GM19467 (cell line): ENCODE data around the gene LIPC.

ENCODE experiments used
- ATAC-seq: cut with Tn5 transposase; IDR thresholded peaks from one replicate; pipeline ENCODE4 v1.9.1; 2021; ENCODE audit warnings: mild to moderate bottlenecking, moderate library complexity; ENCODE audit not compliant: unreplicated experiment

LIPC gene

GRCh38 chr15:58472221-58472620, 40.4 kb downstream of the LIPC start:
- no peak for ATAC-seq

GRCh38 chr15:58472821-58473581, 41.2 kb downstream of the LIPC start:
- ATAC-seq: no peak

- ATAC-seq: no peak
Measured at GRCh38 chr15:58473724-58474123, 41.9 kb downstream of the LIPC start.

- no peak for ATAC-seq
Measured at GRCh38 chr15:58474741-58475323, 43.0 kb downstream of the LIPC start.

- no peak for ATAC-seq
Measured at GRCh38 chr15:58475573-58476524, 44.1 kb downstream of the LIPC start.

DNA sequence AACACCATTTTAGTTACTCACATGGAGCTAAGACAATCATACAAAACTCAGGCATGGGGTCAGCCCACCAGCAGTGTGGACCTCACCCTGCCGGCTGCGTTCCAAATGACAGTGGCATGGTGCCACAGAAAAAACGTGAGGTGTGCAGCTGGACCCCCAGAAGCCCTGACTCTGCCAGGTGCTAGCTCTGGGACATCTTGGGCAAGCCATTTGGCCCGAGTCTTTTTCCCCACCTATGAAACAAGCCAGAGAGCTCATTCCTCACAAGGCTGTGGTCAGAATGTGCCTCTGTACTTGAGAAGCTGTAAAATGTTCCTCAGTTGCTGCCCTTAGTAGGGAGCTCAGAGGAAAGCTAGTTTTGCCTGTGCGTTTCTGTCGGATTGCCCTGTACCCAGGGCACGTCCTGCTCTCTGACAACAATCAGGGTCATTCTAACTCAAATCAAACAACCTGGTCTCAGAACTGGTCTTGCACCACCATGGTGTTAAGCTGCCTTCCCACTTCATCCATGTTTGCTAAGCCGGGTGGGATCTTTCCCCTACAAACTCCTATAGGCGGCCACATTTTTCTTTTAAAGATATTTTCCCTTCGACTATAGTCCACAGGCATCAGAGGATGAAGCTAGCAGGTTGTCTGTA, 44.9 kb downstream of the LIPC start:
- no peak for ATAC-seq

- no peak for ATAC-seq
Measured at GRCh38 chr15:58477170-58477569, 45.4 kb downstream of the LIPC start.

DNA sequence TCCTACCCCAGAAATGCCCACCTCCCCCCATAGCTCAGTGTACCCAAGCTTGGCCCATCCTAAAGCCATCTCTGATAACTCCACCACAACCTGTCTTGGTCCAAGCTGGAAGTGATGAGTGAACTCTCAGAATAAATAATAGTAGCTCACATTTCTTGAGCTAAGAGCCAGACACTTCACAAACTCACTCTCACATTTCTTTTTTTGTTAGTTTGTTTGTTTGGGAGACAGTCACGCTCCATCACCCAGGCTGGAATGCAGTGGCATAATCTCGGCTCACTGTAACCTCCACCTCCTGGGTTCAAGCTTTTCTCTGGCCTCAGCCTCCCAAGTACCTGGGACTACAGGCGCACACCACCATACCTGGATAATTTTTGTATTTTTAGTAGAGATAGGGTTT, 46.2 kb downstream of the LIPC start:
- ATAC-seq: no peak

GRCh38 chr15:58478579-58478978, 46.8 kb downstream of the LIPC start:
- ATAC-seq: no peak

DNA sequence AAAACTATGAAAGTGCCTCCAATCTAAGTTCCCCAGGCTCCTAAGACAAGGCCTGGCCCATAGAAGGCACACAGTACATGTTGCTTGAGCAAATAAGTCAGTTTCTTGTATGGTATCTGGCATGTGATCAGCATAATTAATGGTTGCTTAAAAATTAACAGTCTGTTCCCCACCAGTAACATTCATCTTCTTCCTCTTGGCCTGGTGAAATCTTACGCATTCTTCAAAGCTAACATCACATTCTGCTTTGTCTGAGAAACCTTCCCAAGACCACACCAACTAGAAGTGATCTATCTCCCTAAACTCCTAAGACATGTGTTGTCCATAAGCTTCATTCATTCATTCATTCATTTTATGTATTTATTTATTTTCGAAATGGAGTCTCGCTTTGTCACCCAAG, 48.1 kb downstream of the LIPC start:
- ATAC-seq: no peak

DNA sequence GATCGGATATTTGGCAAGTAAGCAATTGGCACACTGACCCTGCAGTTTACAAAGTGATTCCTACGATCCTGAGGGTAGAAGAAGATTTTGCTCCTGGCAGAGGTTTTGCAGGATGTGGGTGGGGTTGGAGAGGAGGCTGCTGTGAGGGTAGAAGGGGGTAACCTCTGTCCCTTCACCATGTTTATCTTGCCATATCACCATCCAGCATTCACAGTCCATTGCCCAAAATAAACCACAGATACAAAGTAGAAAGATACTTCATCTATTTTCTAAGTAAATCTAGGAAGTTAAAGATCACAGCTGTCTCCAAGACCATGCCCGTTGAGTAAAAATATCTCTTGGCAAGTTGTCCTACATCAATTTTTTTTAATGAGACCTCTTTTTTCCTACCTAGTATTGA, 51.6 kb downstream of the LIPC start:
- ATAC-seq: no peak

GRCh38 chr15:58484791-58485600, 53.2 kb downstream of the LIPC start:
- ATAC-seq: no peak

DNA sequence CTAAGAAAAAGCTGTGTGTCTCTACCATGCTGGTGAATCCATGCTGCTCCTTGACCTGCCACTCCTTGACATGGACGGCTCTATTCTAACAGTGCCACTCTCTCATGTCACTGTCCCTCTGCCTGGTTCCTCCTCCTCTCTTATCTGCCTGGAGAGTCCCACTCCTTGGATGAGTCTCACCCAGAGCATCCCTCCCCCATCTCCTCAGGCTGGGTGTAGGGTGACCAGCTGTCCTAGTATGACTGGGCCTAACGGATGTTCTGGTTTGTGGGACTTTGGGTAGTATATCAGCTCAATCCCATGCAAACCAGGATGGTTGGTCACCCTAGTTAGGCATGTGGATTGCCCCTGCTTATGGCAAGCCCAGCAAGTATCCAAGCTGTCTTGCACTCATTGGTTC, 54.3 kb downstream of the LIPC start:
- ATAC-seq: no peak

GRCh38 chr15:58486564-58486963, 54.8 kb downstream of the LIPC start:
- ATAC-seq: no peak

- no peak for ATAC-seq
Measured at GRCh38 chr15:58487041-58487723, 55.4 kb downstream of the LIPC start.

GRCh38 chr15:58487724-58488120, 55.9 kb downstream of the LIPC start:
- ATAC-seq: no peak

- ATAC-seq: no peak
Measured at GRCh38 chr15:58489289-58490085, 57.7 kb downstream of the LIPC start.

- ATAC-seq: no peak
Measured at GRCh38 chr15:58490086-58490887, 58.5 kb downstream of the LIPC start.
